Activated naive CD4-positive, alpha-beta T cell treated with anti-CD3 and anti-CD28 coated beads, Interleukin-2, amount 50 U/mL, for 72 hours (primary cell): ENCODE data around the gene AQP9. TPM values are rescaled to one million over a fixed set of nuclear protein-coding genes. Genes with fewer than 3 reads are reported as not detected.
"Not testable (repeated sequence)": the region's sequence is repeated elsewhere in the genome, so short reads cannot be mapped to it uniquely, and the experiment has no call there.

ENCODE experiments used
- ATAC-seq, 2 donors: fragments of 150-1000 bp; cut with Tn5 transposase; 2 replicates each; pipeline ENCODE4 v1.10.0; 2021; ENCODE audit warnings: mild to moderate bottlenecking in 2 of 2, moderate library complexity in 2 of 2
- DNase-seq, 2 donors: peaks; one replicate each; pipeline ENCODE4 v3.0.0; 2021 to 2022; ENCODE audit warnings: low spot score in 2 of 2
- H3K27ac Mint-ChIP-seq, 2 donors: one replicate each; pipeline ENCODE4 v1.8.0; 2022; ENCODE audit warnings: mild to moderate bottlenecking in 2 of 2, mixed read lengths in 2 of 2
- H3K36me3 Mint-ChIP-seq, 2 donors: one replicate each; pipeline ENCODE4 v1.8.0; 2022; ENCODE audit warnings: mixed read lengths in 2 of 2
- H3K9me3 Mint-ChIP-seq, 2 donors: one replicate each; pipeline ENCODE4 v1.8.0; 2022; ENCODE audit warnings: mixed read lengths in 2 of 2
- total RNA-seq, 2 donors: library from RNA; stranded (reverse); gene quantifications; one replicate each; pipeline ENCODE4 v1.2.3, GENCODE V29; 2022

Gene AQP9, protein sequence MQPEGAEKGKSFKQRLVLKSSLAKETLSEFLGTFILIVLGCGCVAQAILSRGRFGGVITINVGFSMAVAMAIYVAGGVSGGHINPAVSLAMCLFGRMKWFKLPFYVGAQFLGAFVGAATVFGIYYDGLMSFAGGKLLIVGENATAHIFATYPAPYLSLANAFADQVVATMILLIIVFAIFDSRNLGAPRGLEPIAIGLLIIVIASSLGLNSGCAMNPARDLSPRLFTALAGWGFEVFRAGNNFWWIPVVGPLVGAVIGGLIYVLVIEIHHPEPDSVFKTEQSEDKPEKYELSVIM
- not detected for total RNA-seq

DNA sequence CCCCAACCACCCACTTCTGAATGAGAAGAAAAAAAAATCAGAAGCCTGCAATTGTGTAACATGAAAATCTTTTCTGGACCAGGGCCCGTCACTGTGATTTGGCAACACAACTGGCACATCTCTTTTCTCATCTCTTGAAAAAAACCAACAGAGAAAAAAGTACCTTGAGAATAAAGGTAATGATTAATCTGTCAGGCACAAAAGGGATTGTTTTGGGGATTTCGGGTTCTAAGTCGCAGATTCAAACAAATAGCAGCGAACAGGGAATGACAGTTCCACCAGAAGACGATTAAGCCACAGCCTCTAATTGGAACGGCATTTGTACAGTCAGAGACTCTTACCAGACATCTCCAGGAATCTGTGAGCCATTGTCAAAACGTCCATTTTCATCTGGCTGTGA lies at the start of gene AQP9:
TSS of gene AQP9 (plus strand) at position 276 of the 400 bp plus-strand sequence. CDS start 185 bp downstream, outside the sequence.
- Mint-ChIP-seq H3K36me3 (no peaks in the 10 kb centered on the region), H3K9me3 (no peaks in the 10 kb centered on the region), H3K27ac (no peak within 1 kb of the TSS)
- DNase-seq: no peak
- no peak for ATAC-seq

GRCh38 chr15:58095415-58095814 lies 42.8 kb upstream of the AQP9 start:
- DNase-seq (no peak), ATAC-seq (no peak)
- Mint-ChIP-seq H3K27ac (no peak overlapping the region), H3K9me3 (no peaks in the 10 kb centered on the region), H3K36me3 (no peaks in the 10 kb centered on the region)

DNA sequence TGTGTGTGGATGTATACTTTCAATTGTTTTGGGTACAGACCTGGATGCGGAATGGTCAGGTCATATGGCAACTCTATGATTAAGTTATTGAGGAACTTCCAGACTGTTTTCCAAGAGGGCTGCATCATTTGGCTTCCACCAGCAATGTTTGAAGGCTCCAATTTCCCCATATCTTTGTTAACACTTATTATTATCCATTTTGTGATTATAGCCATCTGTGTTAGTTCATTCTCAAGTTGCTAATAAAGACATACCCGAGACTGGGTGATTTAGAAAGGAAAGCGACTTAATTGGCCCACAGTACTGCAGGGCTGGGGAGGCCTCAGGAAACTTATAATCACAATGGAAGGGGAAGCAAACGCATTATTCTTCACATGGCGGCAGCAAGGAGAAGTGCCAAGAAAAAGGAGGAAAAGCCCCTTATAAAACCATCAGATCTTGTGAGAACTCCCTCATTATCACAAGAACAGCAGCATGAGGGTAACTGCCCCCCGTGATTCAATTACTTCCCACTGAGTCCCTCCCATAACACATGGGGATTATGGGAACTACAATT lies 41.6 kb upstream of the AQP9 start:
- Mint-ChIP-seq H3K9me3 (no peaks in the 10 kb centered on the region), H3K36me3 (no peaks in the 10 kb centered on the region), H3K27ac (no peak overlapping the region)
- no peak for DNase-seq
- ATAC-seq: no peak

- no peaks in the 10 kb centered on the region for H3K9me3 Mint-ChIP-seq
- ATAC-seq (no peak), DNase-seq (no peak)
- no peaks in the 10 kb centered on the region for H3K36me3 Mint-ChIP-seq
- H3K27ac Mint-ChIP-seq: no peak overlapping the region
These were observed 34.7 kb upstream of the AQP9 start for GRCh38 chr15:58103482-58103881.

DNA sequence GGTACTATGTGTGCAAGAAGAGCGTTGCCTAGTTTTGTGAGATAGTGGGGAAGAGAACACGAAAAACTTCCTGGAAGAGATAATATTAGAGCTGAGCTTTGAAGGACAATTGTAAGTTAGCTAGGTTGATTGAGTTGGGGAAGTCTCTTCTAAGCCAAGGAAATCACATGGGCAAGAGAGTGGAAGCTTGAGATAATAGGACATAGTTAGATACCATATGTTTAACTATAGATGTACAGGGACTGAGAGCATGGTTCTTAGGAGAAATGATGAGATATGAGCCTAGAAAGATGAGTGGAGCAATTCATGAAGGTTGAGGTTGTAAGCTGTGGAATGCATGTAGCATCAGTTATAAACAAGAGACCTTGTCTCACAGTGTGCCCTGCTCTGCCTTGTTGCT lies 30.1 kb upstream of the AQP9 start:
- H3K36me3 Mint-ChIP-seq: no peaks in the 10 kb centered on the region
- no peak overlapping the region for H3K27ac Mint-ChIP-seq
- no peaks in the 10 kb centered on the region for H3K9me3 Mint-ChIP-seq
- DNase-seq (no peak), ATAC-seq (no peak)

- Mint-ChIP-seq H3K27ac (no peak overlapping the region), H3K36me3 (no peaks in the 10 kb centered on the region), H3K9me3 (no peaks in the 10 kb centered on the region)
- no peak for DNase-seq
- no peak for ATAC-seq
These were observed 28.8 kb upstream of the AQP9 start for GRCh38 chr15:58109419-58109818.

DNA sequence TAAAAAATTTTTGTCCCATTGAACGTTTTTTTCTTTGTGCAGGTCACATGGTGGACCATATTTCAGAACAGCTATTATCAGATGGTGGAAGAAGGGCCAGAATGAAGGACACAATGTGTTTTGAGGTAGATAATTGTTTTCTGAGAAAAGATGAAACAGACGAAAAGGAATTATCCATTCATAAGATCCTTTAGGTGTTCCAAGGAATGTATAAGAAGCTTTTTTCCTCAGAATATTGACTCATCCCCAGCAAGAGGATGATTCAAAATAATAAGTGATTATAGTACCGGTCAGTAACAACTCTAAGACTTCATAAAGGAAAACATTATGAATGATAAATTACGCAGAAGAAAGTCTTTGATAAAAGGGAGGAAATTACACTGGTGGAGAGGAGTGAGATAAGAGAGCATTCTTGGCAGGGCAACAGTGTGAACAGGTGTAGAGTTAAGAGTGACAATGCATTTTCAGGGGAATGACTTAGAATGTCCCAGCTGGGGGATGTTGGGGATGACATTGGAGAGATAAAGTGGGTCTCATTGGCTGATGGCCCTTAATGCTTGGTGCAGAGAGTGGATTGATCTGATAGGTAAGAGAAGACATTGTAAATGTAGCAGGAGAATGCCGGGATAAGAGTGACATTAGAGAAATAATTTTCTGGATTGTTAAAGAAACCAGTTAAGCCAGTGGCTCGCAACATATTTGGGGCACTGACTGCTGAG lies 27.0 kb upstream of the AQP9 start:
- ATAC-seq (no peak), DNase-seq (no peak)
- no peak overlapping the region for H3K27ac Mint-ChIP-seq
- H3K36me3 Mint-ChIP-seq: no peaks in the 10 kb centered on the region
- H3K9me3 Mint-ChIP-seq: no peaks in the 10 kb centered on the region

DNA sequence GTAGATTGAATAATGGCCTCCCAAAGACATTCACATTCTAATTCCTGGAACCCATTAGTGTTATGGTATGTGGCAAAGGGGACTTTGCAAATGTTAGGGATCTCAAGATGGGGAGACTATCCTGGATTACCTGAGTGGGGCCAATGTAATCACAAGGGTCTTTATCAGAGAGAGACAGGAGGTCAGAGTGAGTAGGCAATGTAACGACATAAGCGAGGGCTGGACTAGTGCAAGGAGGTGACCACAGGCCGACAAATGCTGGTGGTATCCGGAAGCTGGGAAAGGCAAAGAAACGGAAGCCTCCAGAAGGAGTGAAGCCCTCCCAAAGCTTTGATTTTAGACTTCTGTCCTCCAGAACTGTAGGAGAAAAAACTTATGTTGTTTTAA lies 26.5 kb upstream of the AQP9 start:
- DNase-seq: no peak

DNA sequence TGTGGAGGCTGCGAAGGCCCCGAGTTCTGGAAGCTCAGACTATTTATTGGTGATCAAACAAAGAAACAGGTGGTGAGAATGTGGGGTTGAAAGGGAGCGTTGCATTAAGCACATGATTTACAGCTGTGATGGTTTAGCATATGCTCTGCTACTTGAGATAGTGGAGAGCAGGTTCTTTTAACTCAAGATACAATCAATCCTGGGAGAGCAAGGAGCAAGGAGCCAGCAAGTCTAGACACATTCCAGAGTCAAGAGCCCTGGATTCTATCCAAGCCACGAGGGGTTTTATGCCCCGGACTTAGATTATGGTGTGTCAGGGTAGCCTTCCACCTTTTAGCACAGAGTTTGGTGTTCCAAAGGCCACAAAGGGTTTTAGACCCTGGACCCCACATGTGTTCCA lies 24.8 kb upstream of the AQP9 start:
- not testable (repeated sequence) for DNase-seq, H3K27ac Mint-ChIP-seq, ATAC-seq, H3K36me3 Mint-ChIP-seq, H3K9me3 Mint-ChIP-seq

More for the DNA sequence above, 26.5 kb upstream of the AQP9 start:
- Mint-ChIP-seq H3K36me3 (no peaks in the 10 kb centered on the region), H3K9me3 (no peaks in the 10 kb centered on the region), H3K27ac (no peak overlapping the region)
- no peak for ATAC-seq

- no peaks in the 10 kb centered on the region for H3K9me3 Mint-ChIP-seq
- H3K36me3 Mint-ChIP-seq: no peaks in the 10 kb centered on the region
- ATAC-seq (no peak), DNase-seq (no peak)
- H3K27ac Mint-ChIP-seq: no peak overlapping the region
These were observed 23.8 kb upstream of the AQP9 start for GRCh38 chr15:58114388-58114787.

DNA sequence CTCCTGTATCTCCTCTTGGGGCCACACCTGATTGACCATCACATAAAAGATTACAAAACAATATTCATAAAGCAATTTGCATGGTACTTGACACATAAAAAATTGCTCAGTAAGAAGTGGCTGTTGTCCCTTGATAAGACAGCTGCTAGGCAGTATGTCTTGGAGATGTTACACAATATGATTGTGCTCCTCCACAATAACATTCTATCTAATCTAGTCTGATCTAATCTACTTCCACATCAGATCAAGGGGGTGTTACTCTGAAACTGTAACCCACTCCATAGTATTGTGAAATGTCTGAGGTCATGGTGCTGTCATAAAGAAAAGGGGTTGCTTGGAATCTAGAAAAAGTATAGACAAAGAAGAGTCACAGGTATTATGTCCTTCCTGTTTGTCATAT lies 23.4 kb upstream of the AQP9 start:
- Mint-ChIP-seq H3K9me3 (no peaks in the 10 kb centered on the region), H3K36me3 (no peaks in the 10 kb centered on the region), H3K27ac (no peak overlapping the region)
- ATAC-seq (no peak), DNase-seq (no peak)

- H3K9me3 Mint-ChIP-seq: no peaks in the 10 kb centered on the region
- no peak overlapping the region for H3K27ac Mint-ChIP-seq
- ATAC-seq (no peak), DNase-seq (no peak)
- no peaks in the 10 kb centered on the region for H3K36me3 Mint-ChIP-seq
These were observed 22.5 kb upstream of the AQP9 start for GRCh38 chr15:58115692-58116091.

DNA sequence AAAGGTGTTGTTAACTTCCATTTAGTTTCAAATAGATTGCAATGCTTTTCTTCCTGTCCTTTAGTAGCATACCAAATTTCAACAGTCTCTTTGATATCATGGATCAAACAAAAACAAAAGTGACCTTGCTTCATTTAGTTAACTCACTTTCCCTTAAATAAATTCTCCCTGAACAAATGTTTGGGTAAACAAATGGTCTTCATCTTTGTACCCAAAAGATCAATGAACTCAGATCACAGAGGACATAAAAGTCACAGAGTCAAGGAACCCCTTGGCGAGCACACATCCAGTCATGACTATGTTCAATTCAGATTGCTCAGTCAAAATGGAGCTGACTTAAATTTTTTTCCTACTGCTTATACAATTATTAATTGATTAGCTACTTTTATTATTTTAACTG lies 20.6 kb upstream of the AQP9 start:
- no peaks in the 10 kb centered on the region for H3K9me3 Mint-ChIP-seq
- ATAC-seq (no peak), DNase-seq (no peak)
- H3K27ac Mint-ChIP-seq: no peak overlapping the region
- no peaks in the 10 kb centered on the region for H3K36me3 Mint-ChIP-seq

DNA sequence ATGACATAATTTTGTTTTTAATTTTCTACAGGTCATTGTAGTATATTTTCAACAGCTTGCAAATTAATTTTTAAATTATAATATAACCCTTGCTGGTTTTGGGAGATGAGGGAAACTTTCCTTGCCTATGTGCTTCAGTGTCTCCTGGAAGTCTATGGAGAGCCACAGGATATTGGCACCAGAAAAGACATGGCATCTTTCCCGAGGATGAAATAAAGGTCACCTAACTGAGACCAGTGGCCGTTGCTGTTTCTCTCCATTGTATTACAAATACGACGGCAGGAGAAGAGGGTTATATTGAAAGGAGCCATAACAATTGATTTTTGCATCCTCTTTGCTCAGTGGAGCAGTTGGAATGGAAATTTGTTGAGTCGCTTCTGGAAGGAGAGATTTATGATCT lies 19.9 kb upstream of the AQP9 start:
- H3K36me3 Mint-ChIP-seq: no peaks in the 10 kb centered on the region
- no peaks in the 10 kb centered on the region for H3K9me3 Mint-ChIP-seq
- ATAC-seq (no peak), DNase-seq (no peak)
- no peak overlapping the region for H3K27ac Mint-ChIP-seq

- H3K9me3 Mint-ChIP-seq: no peaks in the 10 kb centered on the region
- no peak overlapping the region for H3K27ac Mint-ChIP-seq
- ATAC-seq: no peak
- no peak for DNase-seq
- no peaks in the 10 kb centered on the region for H3K36me3 Mint-ChIP-seq
These were observed 19.2 kb upstream of the AQP9 start for GRCh38 chr15:58119016-58119415.

GRCh38 chr15:58124585-58124984 lies 13.6 kb upstream of the AQP9 start:
- no peaks in the 10 kb centered on the region for H3K36me3 Mint-ChIP-seq
- no peak for ATAC-seq
- no peak for DNase-seq
- peaks cover 3 to 5% of the 10 kb centered on the region in 2 donors for H3K9me3 Mint-ChIP-seq
- no peak overlapping the region for H3K27ac Mint-ChIP-seq

GRCh38 chr15:58125333-58125732 lies 12.8 kb upstream of the AQP9 start:
- Mint-ChIP-seq H3K36me3 (no peaks in the 10 kb centered on the region), H3K27ac (no peak overlapping the region), H3K9me3 (peaks cover 3 to 5% of the 10 kb centered on the region in 2 donors)
- ATAC-seq (no peak), DNase-seq (no peak)

DNA sequence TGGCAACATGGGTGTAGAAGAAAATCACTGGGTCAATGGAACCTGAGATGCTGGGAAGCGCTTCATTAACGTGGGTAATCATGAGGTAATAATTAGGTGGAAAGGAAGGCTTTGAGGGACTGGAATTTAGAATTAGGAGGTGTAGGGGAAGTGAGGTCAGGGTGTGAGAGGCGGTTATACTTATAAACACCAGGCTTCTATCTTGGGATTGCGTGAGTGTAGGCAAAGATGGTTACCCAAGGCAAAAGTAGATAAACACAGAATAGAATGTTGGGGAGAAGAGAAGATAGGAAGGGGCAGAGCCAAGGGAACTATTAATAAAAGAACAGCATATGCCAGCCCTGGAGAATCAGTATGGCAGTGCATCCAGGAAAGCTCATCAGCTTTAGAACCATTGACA lies 3.3 kb upstream of the AQP9 start:
- no peak overlapping the region for H3K27ac Mint-ChIP-seq
- H3K9me3 Mint-ChIP-seq: no peaks in the 10 kb centered on the region
- no peaks in the 10 kb centered on the region for H3K36me3 Mint-ChIP-seq
- no peak for ATAC-seq
- no peak for DNase-seq
